GM18861 (cell line): Measurements from ENCODE around the gene TCF4.
A peak's percentile ranks its signal among the peaks of the same experiment; 100 is the strongest.

Experiments used
- ATAC-seq: cut with Tn5 transposase; IDR thresholded peaks from one replicate; pipeline ENCODE4 v1.9.1; 2021; ENCODE audit not compliant: unreplicated experiment

Gene TCF4

DNA sequence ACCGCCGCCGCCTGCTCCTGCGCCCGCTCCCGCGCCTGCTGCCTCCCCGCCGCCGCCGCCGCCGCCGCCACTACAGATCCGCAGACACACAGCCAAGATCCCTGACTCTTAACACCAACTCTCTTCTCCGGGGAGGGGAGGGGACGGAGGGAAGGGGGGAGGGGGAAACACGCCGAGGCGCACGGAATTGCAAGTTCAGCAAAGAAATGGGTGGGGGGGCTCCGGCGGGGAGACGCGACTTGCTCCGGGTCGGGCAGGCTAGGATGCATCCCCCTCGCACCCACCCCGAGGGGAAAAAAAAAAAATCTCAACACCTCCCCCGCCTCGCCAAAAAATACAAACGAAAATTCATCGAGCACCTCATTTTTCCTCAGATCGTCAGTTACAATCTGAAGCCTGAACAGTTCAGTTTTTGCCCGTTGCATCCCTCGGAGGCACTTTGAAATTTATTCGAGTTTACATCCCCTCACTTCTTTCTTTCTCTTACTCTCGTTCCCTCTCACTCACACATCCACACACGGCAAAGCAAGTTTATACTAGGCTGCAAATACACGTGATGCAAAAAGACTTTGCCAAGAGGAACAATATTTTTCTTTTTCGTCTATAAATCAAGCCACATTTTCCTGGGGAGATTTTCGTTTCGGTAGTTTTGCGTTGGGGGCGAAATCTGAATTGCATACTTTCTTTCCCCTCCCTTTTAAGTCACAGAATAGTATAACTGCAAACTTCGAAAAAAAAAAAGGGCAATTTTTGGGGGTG, at the start of gene TCF4:
TSS of gene TCF4 (minus strand) at position 82 of the 759 bp plus-strand sequence. CDS start 1,076 bp downstream, outside the sequence.
- no peak for ATAC-seq

- ATAC-seq = no peak
Measured at GRCh38 chr18:55637204-55637603, 49.2 kb upstream of the TCF4 start.

GRCh38 chr18:55635439-55635838, 47.4 kb upstream of the TCF4 start:
- no peak for ATAC-seq

- no peak for ATAC-seq
Measured at GRCh38 chr18:55634545-55634944, 46.6 kb upstream of the TCF4 start.

DNA sequence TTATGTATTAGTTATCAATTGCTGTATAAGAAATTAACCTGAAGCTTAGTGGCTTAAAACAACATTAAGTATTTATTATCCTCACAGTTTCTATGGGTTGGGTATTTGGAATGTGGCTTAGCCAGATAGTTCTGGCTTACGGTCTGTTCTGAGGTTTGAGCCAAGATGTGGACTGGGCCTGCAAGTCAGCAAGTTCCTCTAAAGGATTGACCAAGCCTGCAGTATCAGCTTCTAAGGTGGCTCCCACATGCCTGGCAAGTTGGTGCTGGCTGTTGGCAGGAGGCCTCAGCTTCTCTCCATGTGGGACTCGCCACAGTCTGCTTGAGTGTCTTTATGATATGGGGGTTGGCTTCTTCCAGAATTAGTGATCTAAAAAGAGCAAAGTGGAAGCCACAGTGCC, 45.0 kb upstream of the TCF4 start:
- no peak for ATAC-seq

DNA sequence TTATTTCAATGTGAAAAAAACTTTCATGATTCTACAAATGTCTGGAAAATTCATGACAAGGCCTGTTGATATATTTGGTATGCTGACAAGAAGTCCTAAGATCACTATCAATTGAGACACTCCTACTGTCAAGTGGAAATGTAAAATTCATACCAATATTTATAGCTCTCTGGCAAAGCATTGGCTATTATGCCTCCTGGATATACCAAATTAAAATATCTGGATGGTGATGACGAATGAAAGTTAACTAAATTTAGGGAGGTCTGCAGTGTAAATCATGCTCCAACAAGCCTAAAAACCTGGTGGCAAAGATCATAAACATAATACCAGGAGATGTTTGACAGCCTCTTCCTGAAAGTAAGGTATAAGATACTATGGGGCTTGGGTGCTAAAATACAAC, 41.1 kb upstream of the TCF4 start:
- no peak for ATAC-seq

DNA sequence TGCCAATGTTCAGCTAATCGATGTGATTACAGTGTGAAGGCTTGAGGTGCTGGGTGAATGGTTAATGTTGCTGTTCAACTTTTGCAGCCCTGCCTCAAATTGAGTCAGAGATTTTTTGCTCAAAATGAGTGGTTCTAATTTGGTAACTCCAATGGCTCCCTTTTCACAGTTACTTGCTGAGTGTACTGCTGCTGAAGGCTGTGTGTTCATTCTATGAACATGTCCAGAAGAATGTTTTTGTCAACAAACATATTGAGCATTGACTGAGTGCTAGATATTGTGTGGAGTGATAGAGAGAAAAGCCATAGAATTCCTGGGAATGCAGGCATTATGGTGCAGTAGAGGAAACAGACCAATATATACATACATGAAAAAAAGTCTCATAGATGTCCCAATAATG, 39.0 kb upstream of the TCF4 start:
- no peak for ATAC-seq

GRCh38 chr18:55625901-55626300, 37.9 kb upstream of the TCF4 start:
- ATAC-seq = no peak

DNA sequence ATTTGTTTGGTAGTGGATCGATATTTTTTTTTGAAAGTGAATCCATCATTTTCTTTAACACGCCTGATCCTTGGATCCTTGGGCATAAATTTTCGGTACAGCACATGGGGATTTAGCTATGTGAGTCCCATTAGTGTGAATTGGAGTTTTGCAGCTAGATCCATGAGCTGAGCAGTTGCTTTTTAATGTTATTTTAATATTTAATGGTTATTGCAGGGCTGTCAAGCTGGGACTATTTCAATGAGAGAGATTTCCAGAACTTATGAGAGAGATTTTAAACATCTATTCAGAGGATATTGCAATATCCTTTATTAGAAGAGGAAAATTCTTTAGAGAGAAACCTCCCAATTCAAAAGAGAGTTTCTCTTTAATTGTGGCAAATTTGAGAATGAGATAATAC, 35.6 kb upstream of the TCF4 start:
- ATAC-seq = no peak

DNA sequence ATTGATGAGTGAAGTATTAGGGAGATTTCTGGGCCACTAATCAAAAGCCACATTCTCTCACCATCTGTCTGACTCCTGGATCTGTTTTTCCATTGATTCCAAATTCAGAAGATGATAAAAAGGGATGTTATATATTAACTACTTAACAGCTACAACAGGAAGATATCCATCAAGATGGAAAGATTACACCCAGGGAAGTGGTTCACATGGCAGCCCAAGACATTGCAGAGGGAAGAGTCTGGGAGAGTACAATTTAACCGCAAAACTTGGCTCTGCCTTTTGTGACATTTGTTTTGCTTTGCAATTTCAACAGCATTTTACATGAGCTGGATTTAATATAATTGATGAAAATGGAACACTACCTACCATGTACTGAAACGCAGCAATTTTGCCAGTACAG, 22.5 kb upstream of the TCF4 start:
- no peak for ATAC-seq

GRCh38 chr18:55609160-55609825, 21.3 kb upstream of the TCF4 start:
- ATAC-seq = no peak

DNA sequence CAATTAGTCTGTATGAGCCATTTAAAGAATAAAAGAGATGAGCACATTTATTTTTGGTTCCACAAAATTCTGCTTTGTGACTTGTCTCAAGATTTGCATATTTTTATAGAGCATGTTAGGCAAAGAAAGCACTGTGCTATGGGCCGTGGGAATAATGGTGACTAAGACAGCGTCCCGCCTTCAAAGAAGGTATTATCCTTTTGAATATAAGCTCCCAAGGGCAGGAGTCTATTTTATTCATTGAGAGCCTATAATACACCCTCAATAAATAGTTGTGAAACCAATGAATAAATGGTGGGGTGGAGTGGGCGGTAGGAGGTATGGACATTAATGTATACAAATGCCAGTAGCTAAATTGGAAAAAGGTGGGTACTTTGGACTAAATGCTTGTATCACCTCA, 20.5 kb upstream of the TCF4 start:
- no peak for ATAC-seq

DNA sequence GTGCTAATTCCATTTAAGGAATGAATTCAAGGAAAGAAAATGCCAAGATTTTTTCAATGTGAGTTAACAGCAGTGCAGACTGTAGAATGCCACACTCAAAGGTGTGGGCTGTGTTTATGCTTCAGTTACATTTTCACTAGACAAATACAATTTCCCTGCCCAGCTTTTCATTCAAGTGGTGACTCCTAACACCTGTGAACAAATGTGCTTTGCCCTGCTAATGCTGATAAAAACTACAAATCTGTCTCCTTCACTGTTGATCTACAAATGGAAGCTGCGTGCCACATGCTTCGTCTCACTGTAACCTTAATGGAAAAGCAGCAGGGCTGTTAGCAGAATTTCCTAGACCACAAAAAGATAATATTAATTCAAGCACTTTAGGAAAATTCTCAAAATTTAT, 19.8 kb upstream of the TCF4 start:
- ATAC-seq = no peak

DNA sequence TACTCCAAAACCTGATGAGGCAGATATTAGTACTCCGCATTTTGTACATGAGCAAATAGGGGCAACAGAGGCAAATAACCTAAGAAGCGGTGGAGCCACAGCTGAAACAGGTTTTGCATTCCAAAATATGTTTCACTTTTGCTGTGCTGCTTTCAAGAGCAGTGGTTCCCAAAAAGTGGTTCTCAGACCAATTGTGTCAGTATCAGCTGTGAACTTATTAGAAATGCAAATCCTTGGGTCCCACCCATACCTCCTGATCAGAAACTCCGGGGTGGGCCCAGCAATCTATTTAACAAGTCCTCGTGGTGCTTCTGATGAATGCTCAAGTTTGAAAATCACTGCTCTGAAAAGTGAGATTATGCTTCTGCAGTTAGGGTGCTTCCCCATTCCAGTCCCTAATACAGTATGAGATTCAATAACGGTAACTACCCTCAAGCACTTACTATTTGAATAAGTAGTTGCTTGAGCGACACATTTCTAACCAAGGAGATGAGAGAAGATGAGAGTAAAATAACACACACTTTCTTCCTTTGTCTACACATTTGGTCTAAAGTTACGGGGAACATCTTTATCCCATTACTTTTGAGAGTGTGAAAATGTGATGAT, 17.8 kb upstream of the TCF4 start:
- no peak for ATAC-seq

DNA sequence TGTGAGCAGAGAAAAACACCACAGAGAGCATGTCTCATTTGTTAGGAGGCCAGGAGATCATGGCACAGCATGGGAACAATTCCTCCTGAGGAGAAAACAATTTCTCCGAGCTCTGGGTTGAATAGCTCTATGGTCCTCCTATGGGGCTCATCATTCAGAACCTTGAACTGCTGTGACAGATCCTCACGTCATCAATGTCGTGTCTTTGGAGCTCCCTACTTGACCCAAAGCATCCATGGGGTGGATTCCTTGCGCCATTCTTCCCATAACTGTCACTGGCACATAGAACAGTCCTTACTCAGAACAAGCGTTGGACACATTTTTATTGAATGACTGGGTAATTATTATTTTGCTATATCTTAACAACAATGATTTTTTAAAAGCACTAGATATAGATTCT, 15.8 kb upstream of the TCF4 start:
- ATAC-seq = no peak

DNA sequence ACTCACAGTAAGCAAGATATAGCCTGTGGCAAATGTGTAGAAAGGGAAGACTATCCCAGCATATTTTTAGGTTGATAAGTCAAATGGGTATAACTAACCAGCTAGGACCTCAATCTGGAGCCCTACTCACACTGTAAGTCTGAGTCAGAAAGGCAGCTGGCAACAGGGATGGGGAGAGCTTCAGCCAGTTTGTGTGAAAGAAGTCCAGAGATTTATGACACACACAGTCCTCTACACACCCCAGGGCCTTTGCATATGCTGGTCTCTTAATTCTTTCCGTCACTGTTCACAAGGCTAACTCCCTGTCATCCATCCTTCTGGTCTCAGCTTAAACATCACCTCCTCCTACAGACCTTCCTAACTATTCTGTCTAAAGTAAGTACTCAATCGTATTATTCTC, 5.9 kb upstream of the TCF4 start:
- ATAC-seq = no peak

DNA sequence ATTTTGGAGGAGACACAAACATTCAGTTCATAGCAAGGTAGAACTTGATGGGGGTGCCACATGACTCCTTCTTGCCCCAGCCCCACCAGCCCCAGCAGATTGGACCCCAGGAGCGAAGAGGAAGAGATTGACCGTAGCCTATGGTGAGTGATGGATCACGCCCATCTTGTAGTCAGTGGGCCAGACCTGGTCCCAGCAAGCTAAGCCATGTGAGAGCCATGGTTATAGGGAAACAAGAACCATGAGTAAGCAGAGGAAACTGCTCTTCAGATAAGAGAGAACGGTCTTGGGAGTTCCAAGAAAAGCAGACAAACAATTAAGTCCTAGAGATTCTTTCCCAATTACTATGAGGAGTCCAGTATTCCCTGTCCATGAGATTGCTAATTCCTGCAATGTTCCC, 4.6 kb upstream of the TCF4 start:
- ATAC-seq = no peak

DNA sequence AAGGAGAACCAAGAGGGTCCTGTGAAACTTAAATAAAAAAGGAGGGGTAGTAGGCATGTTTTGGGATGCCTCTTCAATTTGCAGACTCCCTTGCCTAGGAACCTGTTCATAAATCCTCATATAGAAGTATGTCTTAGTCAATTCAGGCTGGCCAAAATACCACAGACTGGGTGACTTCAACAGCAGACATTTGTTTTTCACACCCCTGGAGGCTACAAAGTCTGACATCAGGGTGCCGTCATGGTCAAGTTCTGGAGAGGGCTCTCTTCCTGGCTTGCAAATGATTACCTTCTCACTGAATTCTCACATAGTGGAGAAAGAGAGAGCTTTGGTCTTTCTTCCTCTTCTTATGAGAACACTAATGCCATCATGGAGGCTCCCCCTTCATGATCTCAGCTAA, 4.1 kb upstream of the TCF4 start:
- no peak for ATAC-seq

DNA sequence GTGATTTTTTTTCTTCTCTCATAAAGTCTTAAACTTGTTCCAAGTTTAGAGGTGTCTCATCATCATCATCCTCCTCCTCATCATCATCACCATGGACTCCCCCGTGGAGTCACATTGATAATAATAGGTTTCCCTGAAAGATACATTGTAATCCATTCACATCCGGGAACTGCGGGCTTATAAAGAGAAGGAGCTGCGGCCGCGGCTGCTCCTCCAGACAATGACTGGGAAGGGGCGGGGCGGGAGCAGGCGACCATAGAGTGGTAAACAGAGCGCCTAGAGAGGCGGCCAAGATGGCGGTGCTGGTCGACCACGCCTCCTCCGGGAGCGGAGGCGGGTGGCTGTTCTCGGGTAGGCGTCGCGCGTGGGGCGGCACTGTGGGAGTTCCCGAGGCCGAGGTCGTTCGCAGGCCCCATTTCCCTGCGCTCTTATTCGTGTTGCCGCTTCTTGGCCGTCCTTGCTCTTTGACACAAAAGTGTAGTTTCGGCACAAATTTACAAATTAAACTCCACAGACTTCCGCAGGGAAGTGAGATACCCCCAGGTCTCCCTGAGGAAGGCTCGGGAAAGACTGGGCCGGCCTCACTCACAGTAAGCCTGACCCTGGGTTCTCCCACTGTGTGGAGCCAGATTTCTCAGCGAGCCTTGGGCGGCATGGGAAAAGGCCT, 1.8 kb upstream of the TCF4 start:
- ATAC-seq = peak; percentile 77

GRCh38 chr18:55588870-55589595, 1.0 kb upstream of the TCF4 start:
- ATAC-seq = no peak

GRCh38 chr18:55587418-55588110, 428 bp downstream of the TCF4 start:
- no peak for ATAC-seq
